ENCODE results near the gene BUB1B.
A peak's percentile ranks its signal among the peaks of the same experiment; 100 is the strongest.
"Not testable (repeated sequence)": the region's sequence is repeated elsewhere in the genome, so short reads cannot be mapped to it uniquely, and the experiment has no call there.

The BUB1B gene

GRCh38 chr15:40160689-40161688 is at the start of gene BUB1B:
BUB1B (plus strand) TSS chr15:40161069; CDS start chr15:40161221, 152 bp downstream.
- peak; percentile 92 for DNase-seq

GRCh38 chr15:40111888-40112287 is 49.0 kb upstream of the BUB1B start:
- DNase-seq = no peak

GRCh38 chr15:40112789-40113188 is 48.1 kb upstream of the BUB1B start:
- no peak for DNase-seq

- DNase-seq = no peak
Measured at GRCh38 chr15:40114218-40114617, 46.7 kb upstream of the BUB1B start.

- not testable (repeated sequence) for DNase-seq
Measured at GRCh38 chr15:40115106-40115505, 45.8 kb upstream of the BUB1B start.

- no peak for DNase-seq
Measured at GRCh38 chr15:40115670-40116093, 45.2 kb upstream of the BUB1B start.

GRCh38 chr15:40118473-40118872 is 42.4 kb upstream of the BUB1B start:
- DNase-seq = no peak

- no peak for DNase-seq
Measured at GRCh38 chr15:40121911-40122638, 38.8 kb upstream of the BUB1B start.

- not testable (repeated sequence) for DNase-seq
Measured at GRCh38 chr15:40122989-40123388, 37.9 kb upstream of the BUB1B start.

GRCh38 chr15:40123863-40124262 is 37.0 kb upstream of the BUB1B start:
- not testable (repeated sequence) for DNase-seq

- not testable (repeated sequence) for DNase-seq
Measured at GRCh38 chr15:40124333-40124732, 36.5 kb upstream of the BUB1B start.

GRCh38 chr15:40124807-40125285 is 36.0 kb upstream of the BUB1B start:
- DNase-seq = peak; percentile 12

GRCh38 chr15:40125950-40126349 is 34.9 kb upstream of the BUB1B start:
- no peak for DNase-seq

GRCh38 chr15:40128766-40129660 is 31.9 kb upstream of the BUB1B start:
- DNase-seq = no peak

GRCh38 chr15:40130118-40130517 is 30.8 kb upstream of the BUB1B start:
- no peak for DNase-seq

- DNase-seq = no peak
Measured at GRCh38 chr15:40130799-40131502, 29.9 kb upstream of the BUB1B start.

- DNase-seq = no peak
Measured at GRCh38 chr15:40133544-40133943, 27.3 kb upstream of the BUB1B start.

GRCh38 chr15:40134885-40135284 is 26.0 kb upstream of the BUB1B start:
- no peak for DNase-seq

GRCh38 chr15:40135846-40136450 is 24.9 kb upstream of the BUB1B start:
- DNase-seq = not testable (repeated sequence)

- no peak for DNase-seq
Measured at GRCh38 chr15:40136470-40137302, 24.2 kb upstream of the BUB1B start.
